BLaER1 (cell line): Measurements from ENCODE around the gene ADAT1.

Experiments
- H3K27ac ChIP-seq: shearing (Covaris generic); formaldehyde crosslinking; 2 replicates; pipeline ENCODE4 v1.8.1; 2022
- H3K27me3 ChIP-seq: shearing (Covaris generic); formaldehyde crosslinking; 2 replicates; pipeline ENCODE4 v1.8.1; 2022
- H3K36me3 ChIP-seq: shearing (Covaris generic); formaldehyde crosslinking; 2 replicates; pipeline ENCODE4 v1.8.1; 2022
- H3K4me1 ChIP-seq: shearing (Covaris generic); formaldehyde crosslinking; 2 replicates; pipeline ENCODE4 v1.8.1; 2022
- H3K4me2 ChIP-seq: shearing (Covaris generic); formaldehyde crosslinking; 2 replicates; pipeline ENCODE4 v1.8.1; 2022
- H3K4me3 ChIP-seq: shearing (Covaris generic); formaldehyde crosslinking; 2 replicates; pipeline ENCODE4 v1.8.1; 2022
- H3K9ac ChIP-seq: shearing (Covaris generic); formaldehyde crosslinking; 2 replicates; pipeline ENCODE4 v1.8.1; 2022
- H3K9me3 ChIP-seq: shearing (Covaris generic); formaldehyde crosslinking; 2 replicates; pipeline ENCODE4 v1.8.1; 2022
- H4K20me1 ChIP-seq: shearing (Covaris generic); formaldehyde crosslinking; 2 replicates; pipeline ENCODE4 v1.8.1; 2022
- Cebpa-rat ChIP-seq: shearing (Covaris generic); IDR thresholded peaks from 2 replicates; pipeline ENCODE4 v1.8.1; 2022

ADAT1 gene

GRCh38 chr16:75624921-75625334 is 1.8 kb upstream of the ADAT1 start:
- TF ChIP-seq Cebpa-rat: no peak
- Histone ChIP-seq H3K9me3 (no peaks in the 10 kb centered on the region), H3K9ac (no peak overlapping the region), H3K36me3 (peaks cover 60% of the 10 kb centered on the region), H3K27me3 (no peaks in the 10 kb centered on the region), H3K4me3 (no peak overlapping the region), H3K4me2 (no peak overlapping the region), H3K27ac (no peak overlapping the region), H3K4me1 (peaks cover 57% of the 10 kb centered on the region), H4K20me1 (peaks cover 5% of the 10 kb centered on the region; the same call in 1 of the 2 replicates)

- Histone ChIP-seq H4K20me1 (no peaks in the 10 kb centered on the region), H3K4me1 (peaks cover 30% of the 10 kb centered on the region), H3K9me3 (no peaks in the 10 kb centered on the region), H3K27ac (no peak overlapping the region), H3K9ac (no peak overlapping the region), H3K4me3 (no peak overlapping the region), H3K4me2 (peak overlapping the region; percentile 91), H3K27me3 (no peaks in the 10 kb centered on the region), H3K36me3 (peaks cover 60% of the 10 kb centered on the region)
- TF ChIP-seq Cebpa-rat: no peak
Measured at GRCh38 chr16:75621170-75621477, 2.0 kb downstream of the ADAT1 start.

GRCh38 chr16:75620326-75621169 is 2.5 kb downstream of the ADAT1 start:
- Histone ChIP-seq H3K36me3 (peaks cover 60% of the 10 kb centered on the region), H3K4me2 (peak overlapping the region; percentile 91), H3K4me3 (no peak overlapping the region), H3K9ac (no peak overlapping the region), H3K27me3 (no peaks in the 10 kb centered on the region), H3K9me3 (no peaks in the 10 kb centered on the region), H3K4me1 (peaks cover 30% of the 10 kb centered on the region), H4K20me1 (no peaks in the 10 kb centered on the region), H3K27ac (no peak overlapping the region)
- TF ChIP-seq Cebpa-rat: no peak

GRCh38 chr16:75618780-75619179 is 4.3 kb downstream of the ADAT1 start:
- peaks cover 69% of the 10 kb centered on the region for H3K36me3 ChIP-seq

GRCh38 chr16:75617121-75617520 is 6.0 kb downstream of the ADAT1 start:
- no peak overlapping the region for H3K9ac ChIP-seq
- H3K36me3 ChIP-seq: peaks cover 86% of the 10 kb centered on the region
- H3K4me2 ChIP-seq: no peak overlapping the region
- H3K27ac ChIP-seq: no peak overlapping the region
- no peaks in the 10 kb centered on the region for H4K20me1 ChIP-seq
- no peak overlapping the region for H3K4me3 ChIP-seq
- no peaks in the 10 kb centered on the region for H3K9me3 ChIP-seq
- H3K27me3 ChIP-seq: no peaks in the 10 kb centered on the region
- no peak for TF ChIP-seq Cebpa-rat
- peaks cover 20% of the 10 kb centered on the region for H3K4me1 ChIP-seq

More at GRCh38 chr16:75618780-75619179, 4.3 kb downstream of the ADAT1 start:
- Histone ChIP-seq H3K27ac (no peak overlapping the region), H3K9ac (no peak overlapping the region), H3K4me3 (no peak overlapping the region), H3K4me2 (no peak overlapping the region), H3K9me3 (no peaks in the 10 kb centered on the region), H4K20me1 (no peaks in the 10 kb centered on the region), H3K4me1 (peaks cover 29% of the 10 kb centered on the region), H3K27me3 (no peaks in the 10 kb centered on the region)
- TF ChIP-seq Cebpa-rat: no peak

GRCh38 chr16:75616521-75617010 is 6.5 kb downstream of the ADAT1 start:
- no peak overlapping the region for H3K9ac ChIP-seq
- H3K9me3 ChIP-seq: no peaks in the 10 kb centered on the region
- H3K4me3 ChIP-seq: no peak overlapping the region
- peaks cover 14% of the 10 kb centered on the region for H3K4me1 ChIP-seq
- no peaks in the 10 kb centered on the region for H3K27me3 ChIP-seq
- no peaks in the 10 kb centered on the region for H4K20me1 ChIP-seq
- no peak for TF ChIP-seq Cebpa-rat
- H3K4me2 ChIP-seq: no peak overlapping the region
- H3K36me3 ChIP-seq: peaks cover 91% of the 10 kb centered on the region
- H3K27ac ChIP-seq: no peak overlapping the region

GRCh38 chr16:75615619-75616018 is 7.5 kb downstream of the ADAT1 start:
- Histone ChIP-seq H3K9ac (no peak overlapping the region), H3K9me3 (no peaks in the 10 kb centered on the region), H3K27ac (no peak overlapping the region), H3K36me3 (peaks cover 100% of the 10 kb centered on the region), H3K4me2 (no peak overlapping the region), H3K4me3 (no peak overlapping the region), H3K4me1 (peaks cover 5% of the 10 kb centered on the region; the same call in 1 of the 2 replicates), H3K27me3 (no peaks in the 10 kb centered on the region), H4K20me1 (no peaks in the 10 kb centered on the region)
- TF ChIP-seq Cebpa-rat: no peak

GRCh38 chr16:75614066-75614897 is 8.8 kb downstream of the ADAT1 start:
- peaks cover 99% of the 10 kb centered on the region for H3K36me3 ChIP-seq
- H3K9me3 ChIP-seq: no peaks in the 10 kb centered on the region
- no peak overlapping the region for H3K4me2 ChIP-seq
- no peaks in the 10 kb centered on the region for H3K27me3 ChIP-seq
- no peaks in the 10 kb centered on the region for H4K20me1 ChIP-seq
- no peak overlapping the region for H3K9ac ChIP-seq
- no peaks in the 10 kb centered on the region for H3K4me1 ChIP-seq
- H3K4me3 ChIP-seq: no peak overlapping the region
- TF ChIP-seq Cebpa-rat: no peak
- no peak overlapping the region for H3K27ac ChIP-seq

GRCh38 chr16:75606507-75606906 is 16.6 kb downstream of the ADAT1 start:
- no peak overlapping the region for H3K4me2 ChIP-seq
- TF ChIP-seq Cebpa-rat: no peak
- no peaks in the 10 kb centered on the region for H3K4me1 ChIP-seq
- H3K9me3 ChIP-seq: peaks cover 22% of the 10 kb centered on the region
- H4K20me1 ChIP-seq: no peaks in the 10 kb centered on the region
- peaks cover 94% of the 10 kb centered on the region for H3K36me3 ChIP-seq
- H3K4me3 ChIP-seq: no peak overlapping the region
- H3K27me3 ChIP-seq: no peaks in the 10 kb centered on the region
- H3K27ac ChIP-seq: no peak overlapping the region
- no peak overlapping the region for H3K9ac ChIP-seq

GRCh38 chr16:75603241-75603640 is 19.8 kb downstream of the ADAT1 start:
- Histone ChIP-seq H3K4me3 (no peak overlapping the region), H3K27me3 (no peaks in the 10 kb centered on the region), H3K4me1 (no peaks in the 10 kb centered on the region), H3K27ac (no peak overlapping the region), H3K9me3 (peaks cover 24% of the 10 kb centered on the region), H3K36me3 (peaks cover 92% of the 10 kb centered on the region), H4K20me1 (no peaks in the 10 kb centered on the region), H3K9ac (no peak overlapping the region), H3K4me2 (no peak overlapping the region)
- no peak for TF ChIP-seq Cebpa-rat
